HG02798 (cell line): ENCODE results near the gene CSAD.

ENCODE experiments used
- ATAC-seq: cut with Tn5 transposase; IDR thresholded peaks from one replicate; pipeline ENCODE4 v1.9.1; 2021; ENCODE audit warnings: mild to moderate bottlenecking; ENCODE audit not compliant: unreplicated experiment, poor library complexity

CSAD gene

DNA sequence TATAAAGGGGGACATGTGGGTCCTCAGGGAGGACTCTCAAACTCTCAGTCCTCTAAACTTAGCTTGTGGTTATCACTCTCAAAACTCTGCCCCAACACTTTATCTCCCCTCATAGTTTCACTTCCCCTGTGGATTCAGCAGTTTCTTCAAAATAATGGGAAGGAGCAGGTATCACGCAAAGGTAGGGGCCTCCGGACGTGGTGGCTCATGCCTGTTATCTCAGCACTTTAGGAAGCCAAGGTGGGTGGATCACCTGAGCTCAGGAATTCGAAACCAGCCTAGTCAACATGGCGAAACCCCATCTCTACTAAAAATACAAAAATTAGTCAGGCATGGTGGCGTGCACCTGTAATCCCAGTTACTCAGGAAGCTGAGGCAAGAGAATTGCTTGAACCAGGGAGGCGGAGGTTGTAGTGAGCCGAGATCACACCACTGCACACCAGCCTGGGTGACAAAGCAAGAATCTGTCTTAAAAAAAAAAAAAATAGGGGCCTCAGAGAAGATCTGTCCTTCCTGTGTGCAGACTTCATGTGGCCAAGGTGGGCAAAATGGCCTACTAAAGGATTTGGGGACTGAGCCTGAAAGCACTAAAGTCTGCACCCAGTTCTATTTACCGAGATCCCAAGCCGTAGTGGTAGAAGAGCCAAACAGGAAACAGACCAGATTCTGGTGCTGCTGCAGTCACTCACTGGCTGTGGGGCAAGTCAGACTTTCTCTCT is 19.9 kb upstream of the CSAD start:
- ATAC-seq = peak; percentile 51

DNA sequence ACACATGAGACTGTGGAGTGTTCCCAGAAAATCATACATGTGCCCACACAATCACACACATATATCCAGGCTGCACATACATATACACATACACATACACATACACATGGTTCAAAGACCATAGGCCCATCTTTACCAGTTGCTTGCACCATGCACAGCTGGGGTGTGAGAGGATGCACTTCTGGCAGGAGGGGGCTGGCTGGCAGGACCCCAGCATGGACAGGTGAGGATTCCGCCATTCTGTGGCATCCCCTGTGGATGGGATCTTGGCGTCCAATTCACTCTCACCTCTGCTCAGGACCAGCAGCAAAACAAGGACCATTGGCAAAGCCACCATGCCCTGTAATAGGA is 19.4 kb upstream of the CSAD start:
- ATAC-seq = peak; percentile 17

DNA sequence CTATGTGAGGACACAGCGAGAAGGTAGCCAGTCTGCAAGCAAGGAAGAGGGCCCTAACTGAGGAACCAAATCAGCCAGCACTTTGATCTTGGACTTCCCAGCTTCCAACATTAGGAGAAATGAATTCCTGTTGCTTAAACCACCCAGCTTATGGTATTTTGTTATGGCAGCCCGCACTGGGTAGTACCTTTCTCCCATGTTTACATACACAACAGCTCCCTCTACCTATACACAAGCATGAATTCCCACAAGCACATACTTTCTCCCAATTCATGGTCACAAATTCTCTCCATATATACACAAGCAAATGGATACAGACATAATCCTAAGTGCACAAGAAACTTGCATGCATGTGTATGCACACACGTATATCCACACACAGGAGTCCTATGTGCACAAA is 19.0 kb upstream of the CSAD start:
- no peak for ATAC-seq

DNA sequence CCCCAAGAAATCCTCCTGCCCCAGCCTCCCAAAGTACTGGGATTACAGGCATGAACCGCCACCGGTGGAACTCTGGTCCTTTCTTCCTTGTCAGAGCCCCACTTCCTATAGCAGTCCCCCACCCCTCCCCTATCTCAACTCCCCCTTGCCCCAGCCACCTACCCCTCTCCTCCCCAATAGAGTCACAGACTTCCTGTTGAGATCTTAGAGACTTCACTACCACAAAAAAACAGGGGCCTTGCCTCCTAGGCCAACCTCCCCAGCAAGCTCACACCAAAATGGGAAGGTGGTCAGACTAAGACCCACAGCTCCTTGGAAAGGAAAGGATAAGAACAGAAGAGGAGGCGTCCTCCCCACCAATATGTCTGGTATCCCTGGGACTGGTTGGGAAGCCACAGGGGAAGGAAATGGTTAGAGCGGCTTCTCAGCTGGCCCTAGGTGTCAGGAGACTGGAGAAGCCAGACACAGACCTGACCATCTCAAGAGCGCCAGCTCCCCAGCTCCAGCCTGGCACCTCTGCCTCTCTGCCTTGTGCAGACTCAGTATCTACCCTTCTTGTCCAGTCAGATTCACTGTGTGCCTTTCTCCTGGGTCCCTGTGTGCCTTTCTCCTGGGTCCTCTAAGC is 17.9 kb upstream of the CSAD start:
- ATAC-seq = no peak

DNA sequence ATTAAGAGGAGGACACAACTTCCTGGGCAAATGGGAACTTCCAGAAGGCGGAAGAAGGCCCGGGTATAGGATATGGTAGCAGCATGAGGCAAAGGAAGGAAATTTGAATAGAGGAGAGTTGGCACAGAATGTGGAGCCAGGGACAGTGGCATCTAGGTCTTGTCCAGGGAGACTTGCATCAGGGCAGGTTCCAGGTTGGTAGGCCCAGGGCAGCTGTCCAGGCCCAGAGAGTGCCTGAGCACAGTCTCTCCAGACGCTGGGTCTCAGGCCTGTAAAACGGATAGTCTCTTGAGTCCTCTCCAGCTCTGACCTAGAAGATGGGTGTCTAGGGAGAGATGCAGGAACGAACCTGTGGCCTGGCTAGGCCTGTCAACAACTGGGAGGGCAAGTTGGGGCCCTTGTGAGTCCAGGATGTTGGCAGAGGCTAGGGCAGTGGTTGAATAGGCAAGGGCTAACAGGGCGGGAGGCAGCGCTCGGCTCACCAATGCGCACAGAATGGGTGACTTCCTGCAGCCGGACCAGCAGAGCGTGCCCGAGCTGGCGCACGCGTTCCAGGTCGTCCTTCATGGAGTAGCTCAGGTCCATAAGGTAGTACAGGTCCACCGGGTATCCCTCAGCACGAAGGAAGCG is 16.4 kb upstream of the CSAD start:
- ATAC-seq = no peak

DNA sequence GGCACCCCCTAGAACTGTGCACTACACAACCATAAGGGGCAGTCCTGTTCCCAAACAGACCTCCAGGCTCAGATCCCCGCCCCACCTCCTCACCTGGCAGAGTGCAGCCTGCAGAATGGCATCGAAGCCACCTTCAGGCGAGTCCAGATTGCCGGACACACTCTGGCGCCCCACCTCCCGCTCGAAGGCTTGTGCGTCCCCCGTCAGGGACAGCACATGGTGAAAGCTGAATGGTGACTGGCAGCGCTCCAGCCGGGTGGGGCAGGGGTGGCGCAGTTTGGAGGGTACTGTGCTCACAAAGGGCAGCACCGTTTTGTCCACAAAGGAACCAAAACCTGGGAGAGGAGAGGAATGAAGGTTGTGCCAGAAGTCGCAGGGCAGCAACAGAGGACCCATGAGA is 15.8 kb upstream of the CSAD start:
- ATAC-seq = no peak

DNA sequence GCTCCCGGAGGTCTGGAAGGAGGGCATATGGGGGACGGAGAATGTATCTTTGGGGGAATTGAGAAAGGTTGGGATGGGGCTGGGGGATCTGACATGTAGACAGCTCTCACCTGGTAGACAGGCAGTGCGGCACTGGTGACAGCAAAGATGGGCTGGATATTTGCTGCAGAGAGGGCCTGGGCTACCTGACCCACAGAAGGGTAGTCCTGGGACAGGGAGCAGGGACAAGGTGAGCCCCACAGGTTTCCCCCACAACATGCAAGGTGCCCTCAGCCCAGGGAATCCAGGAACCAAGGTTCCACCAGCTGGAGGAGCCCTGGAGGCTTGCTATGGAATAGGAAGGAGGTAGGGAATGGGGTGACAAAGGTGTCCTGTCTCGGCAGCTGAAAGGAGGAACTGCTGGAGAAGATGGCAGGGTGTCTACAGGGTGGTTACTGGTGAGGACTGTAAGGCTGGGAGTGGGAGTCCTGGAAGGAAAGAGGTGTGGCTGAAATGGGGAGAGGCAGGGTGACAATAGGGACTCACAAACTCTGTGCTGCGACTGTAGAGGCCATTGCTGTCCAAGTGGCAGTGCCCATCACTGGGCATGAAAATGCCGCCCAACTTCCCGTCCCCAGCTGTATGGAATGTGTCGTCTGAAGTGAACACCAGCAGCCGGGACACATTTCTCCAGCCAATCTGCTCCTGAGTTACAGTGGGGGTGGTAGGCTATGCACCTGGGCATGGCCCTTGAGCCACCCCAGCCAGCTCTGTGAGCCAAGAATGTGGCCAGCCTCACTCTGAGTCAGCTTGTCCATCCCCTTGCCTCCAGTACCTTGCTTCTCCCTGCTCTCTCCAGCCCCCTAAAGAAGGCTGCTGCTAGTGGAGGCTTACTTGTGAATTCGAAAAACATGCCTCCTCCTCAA is 15.0 kb upstream of the CSAD start:
- no peak for ATAC-seq

DNA sequence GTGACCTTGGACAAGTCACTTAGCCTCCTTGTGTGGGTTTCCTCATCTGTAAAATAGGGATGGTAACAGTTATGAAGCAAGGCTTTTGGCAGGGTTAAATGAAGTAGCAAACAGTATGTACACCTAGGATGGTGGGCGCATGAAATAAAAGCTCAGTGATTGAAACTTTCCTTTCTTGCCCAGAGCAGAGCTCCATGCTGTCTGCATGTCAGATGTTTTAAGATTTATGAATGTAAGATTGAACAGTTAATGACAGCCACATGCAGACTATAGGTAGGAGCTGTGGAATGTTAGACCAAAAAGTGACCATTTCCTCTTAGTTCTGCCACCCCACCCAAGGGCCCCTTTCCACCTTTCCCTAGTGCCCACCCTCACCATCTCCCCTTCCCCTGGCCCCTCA is 14.2 kb upstream of the CSAD start:
- ATAC-seq = no peak

DNA sequence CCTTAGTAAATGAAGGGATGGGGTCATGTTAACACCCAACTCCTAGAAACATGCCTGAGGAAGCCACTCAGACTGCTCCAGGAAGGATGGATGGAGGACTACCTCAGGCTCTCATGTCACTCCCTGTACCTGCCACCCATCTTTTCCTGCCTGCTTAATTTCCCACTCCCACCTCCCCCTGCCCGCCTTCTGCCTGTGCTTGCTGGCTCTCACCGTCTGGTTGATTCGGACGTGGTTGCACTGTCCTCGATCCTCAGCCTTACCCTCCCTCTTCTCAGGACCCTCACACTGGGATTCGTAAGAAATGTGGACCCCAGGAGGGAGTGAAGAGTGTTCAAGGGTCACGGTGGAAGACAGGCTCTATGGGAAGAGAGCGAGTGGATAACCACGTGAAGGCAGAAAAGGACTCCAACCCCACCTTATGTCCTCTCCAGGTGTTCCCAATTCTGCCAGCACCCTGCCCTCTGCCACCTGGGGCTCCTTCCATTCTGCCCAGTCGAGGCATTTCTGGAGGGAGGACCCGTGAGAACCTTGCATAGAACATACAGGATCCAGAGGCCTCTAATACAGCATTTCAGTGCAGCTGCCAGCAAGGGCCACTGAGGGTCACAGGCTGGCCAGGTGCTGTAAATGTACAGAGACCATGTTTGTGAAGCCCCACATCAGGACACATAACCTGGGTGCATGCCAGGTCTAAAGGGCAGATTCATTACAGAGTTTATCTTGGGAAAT is 13.4 kb upstream of the CSAD start:
- ATAC-seq = no peak

DNA sequence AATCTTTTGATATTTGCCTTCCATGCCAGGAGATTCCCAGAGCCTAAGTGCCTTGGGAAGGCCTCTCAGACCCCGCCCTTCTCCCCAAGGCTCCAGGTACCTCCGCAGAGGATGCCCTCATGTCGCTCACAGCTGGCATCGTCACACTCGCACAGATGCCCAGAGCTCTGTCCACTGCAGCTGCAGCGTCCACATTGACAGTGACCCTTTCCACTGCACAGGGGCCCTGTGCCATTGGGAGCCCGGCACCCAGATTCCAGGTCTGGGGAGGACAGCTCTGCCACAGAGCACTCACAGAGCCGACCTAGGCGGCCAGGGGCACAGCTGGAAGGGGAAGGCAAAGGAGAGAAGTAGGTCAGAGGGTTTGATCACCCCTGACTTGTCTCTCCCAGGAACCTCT is 12.3 kb upstream of the CSAD start:
- ATAC-seq = no peak

DNA sequence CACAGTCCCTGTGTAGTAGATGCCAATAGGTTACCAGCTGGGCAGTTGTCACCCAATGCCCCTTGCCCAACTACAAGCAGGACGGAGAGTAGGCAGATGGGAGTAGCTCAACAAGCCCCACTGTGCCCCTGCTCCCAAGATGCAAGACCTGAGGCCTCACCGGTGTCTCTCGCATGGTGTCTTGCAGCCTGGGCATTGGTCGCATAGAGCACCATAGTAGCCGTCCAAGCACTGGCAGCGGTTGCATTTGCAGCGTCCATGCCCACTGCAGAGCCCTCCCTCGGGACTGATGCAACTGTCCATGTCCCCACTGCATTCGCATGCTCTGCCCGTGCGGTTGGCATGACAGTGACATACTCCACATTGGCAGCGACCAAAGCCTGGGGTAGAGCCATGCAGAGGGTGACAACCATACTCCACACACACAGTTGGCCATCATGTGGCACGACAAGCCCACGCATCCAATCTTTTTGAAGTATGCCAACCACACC is 11.9 kb upstream of the CSAD start:
- ATAC-seq = no peak

DNA sequence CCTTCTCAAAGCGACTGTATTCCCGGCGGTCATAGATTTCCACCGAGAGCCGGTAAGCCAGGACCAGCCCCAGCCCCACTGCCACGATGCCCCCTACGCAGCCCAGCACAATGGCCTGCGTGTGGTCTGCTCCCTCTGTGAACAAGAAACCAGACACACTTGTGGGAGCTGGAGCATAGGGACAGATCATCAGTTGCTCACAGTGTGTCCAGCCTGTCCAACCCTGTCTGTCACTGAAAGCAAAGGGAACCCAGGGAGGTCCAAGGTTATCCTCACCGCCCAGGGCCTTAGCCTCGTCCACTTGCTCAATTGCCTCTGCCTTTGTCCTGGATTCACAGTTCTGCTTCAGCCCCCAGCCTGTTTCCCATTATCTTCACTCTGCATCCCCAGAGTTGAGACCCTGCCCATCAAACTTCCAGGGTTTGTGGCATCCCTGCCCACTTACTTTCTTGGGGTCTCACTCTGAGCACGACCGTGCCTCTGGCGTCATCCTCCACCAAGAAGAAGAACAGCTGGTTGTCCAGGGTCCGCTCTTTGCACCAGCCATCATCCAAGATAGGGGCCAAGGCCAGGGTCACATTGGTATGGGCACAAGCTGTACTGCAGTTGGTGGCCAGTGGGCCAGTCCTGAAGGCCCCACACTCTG is 11.3 kb upstream of the CSAD start:
- no peak for ATAC-seq

DNA sequence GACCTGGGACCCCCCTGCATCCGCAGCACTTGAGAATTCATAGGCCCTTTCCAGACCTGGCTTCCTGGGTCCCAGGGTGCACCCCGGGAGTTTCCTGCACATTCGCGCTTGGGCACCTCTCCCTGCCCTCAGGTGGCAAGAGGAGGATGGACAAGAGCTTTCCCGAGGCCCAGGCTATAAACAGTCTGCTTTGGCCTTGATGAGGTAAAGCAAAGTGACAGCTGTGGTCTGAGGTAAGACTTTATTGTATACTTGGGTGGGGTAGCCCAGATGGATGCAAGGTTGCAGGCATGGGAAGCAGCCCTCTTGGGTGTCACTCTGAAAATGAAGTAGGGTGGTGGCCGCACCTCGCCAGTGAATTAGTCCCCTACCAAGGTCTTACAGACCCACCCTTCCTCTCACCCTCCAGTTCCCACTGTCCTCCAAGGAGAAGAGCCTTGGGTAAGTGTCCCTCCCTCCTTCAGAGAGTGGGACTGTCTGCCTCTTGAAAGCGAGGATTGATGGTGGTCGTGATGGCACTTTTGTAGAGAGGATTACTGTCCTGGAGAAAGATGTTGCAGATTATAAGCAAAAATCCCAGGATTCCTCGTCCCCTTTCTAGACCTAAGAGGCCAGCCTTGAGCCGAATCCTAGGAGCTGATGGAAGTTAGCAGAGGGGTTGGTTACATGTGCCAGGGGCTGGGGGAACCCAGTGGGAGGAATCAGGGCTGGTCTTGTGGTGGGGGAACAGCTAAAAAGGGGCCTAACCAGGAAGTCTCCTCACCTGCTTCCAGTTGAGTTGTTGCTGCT is 10.6 kb upstream of the CSAD start:
- no peak for ATAC-seq

DNA sequence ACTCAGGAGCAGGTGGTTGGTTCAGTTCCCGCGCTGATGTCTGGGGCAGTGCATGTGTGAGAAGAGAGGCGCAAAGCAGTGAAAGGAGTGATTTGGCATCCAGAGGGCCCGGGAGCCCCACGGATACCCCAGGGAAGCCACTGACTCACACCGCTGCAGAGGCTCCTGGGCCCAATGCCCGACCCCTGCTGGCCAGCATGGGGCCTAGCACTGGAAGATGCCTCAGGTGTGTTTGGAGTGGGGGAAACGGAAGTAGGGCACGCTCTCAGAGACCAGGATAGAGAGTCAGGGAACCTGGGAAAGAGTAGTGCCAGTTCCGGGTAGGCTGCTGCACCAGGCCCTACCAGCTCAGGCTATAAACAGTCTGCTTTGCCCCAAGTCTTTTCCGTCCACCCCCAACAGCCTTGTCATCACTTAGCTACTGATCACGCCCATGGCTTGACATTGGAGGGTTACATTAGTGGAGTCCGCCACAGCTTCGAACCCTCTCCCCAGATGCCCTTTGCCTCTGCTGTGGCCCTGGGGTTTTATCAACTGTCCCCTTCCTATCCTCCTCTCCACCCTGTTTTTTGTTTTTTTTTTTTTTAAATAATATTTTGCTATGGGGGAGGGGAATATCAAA is 9.5 kb upstream of the CSAD start:
- ATAC-seq = no peak

DNA sequence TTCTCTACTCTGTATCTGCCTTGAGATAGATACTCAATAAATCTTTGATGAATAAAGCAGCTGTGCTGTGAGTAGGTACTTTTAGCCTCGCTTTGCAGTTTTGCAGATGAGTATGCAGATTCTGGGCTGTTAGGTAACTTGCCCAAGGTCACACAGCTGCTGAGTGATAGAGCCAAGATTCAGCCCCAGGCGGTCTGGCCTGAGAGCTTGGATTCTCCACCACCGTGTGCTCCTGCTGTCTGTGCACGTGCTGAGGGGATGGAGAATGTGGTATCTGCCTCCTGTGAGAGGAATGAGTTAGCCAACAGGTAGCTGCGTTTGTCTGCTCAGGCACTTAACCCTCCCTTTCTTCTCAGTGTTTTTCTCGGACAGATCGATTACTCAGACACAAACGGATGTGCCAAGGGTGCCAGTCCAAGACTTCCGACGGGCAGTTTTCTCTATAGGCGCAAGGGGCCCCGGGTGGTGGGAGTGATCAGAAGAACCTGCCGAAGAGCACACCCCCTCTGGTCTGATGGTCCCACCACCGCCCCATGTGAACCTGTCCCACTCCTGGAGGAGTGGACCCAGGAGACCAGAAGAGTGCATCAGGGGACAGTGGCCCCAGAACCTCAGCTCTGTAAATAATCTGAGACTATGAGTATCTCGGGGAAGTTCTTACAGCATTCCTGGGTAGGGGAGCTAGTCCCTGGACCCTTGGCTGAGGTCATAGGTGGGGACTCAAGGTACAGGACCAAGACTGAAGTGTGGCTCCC is 6.6 kb upstream of the CSAD start:
- ATAC-seq = no peak

DNA sequence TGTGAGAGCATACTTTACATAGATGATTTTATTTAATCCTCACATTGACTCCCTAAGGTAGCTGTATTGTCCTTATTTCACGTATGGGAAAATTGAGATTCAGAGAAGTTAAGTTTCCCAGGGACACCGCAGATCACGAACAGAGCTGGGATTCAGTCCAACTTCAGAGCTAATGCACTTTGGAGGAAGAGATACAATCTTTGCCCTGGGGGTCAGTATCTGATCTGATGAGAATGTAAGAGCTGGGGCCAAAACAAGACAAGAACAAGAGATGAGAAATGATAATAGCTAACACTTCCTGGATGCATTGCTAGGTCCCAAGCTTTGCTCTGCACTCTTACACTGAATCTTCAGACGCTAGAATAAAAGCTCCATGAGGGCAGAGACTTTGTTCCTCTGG is 6.0 kb upstream of the CSAD start:
- no peak for ATAC-seq

DNA sequence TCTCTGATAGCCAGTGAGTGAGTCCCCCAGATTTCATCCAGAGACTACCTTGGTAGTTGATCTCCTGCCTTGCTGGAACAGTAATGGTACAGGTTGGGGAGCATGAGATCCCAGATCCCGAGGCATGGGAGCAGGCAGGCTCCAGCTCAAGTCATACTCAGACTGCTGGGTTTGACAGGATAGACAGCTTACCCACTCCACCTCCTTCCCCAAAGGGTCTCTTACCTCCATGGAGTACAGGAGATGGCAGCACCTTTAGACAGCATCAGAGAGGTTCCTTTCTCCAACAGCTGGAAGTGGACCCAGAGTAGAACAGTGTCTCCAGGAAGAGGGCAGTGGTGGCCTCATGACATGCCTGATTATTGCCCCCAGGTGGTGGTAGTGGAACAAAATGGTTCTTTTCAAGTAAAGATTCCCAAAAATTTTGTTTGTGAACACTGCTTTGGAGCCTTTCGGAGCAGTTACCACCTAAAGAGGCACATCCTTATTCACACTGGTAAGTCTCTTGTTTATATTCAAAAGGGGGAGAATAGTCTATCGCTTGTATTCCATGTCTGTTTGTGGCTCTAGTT is 4.9 kb upstream of the CSAD start:
- ATAC-seq = no peak
